GM20431 (cell line): ENCODE data around the gene NXN.
"Not testable (repeated sequence)": the region's sequence is repeated elsewhere in the genome, so short reads cannot be mapped to it uniquely, and the experiment has no call there.

Experiments
- in situ Hi-C: fragments of 300-500 bp; cut with MseI, MboI; formaldehyde crosslinking; loops from one replicate; pipeline ENCODE4 v1.15.0; 2020; ENCODE audit warnings: low sequenced_read_pairs; ENCODE audit not compliant: unreplicated experiment

NXN gene

GRCh38 chr17:900336-900934 is 79.1 kb downstream of the NXN start:
- in situ Hi-C loops, result no loop called here

GRCh38 chr17:897970-898619 is 81.5 kb downstream of the NXN start:
- in situ Hi-C loops, result no loop called here

GRCh38 chr17:896953-897661 is 82.5 kb downstream of the NXN start:
- in situ Hi-C loops, result no loop called here

- in situ Hi-C loops, result no loop called here
Measured at GRCh38 chr17:896454-896853, 83.1 kb downstream of the NXN start.

GRCh38 chr17:892958-893357 is 86.6 kb downstream of the NXN start:
- in situ Hi-C loops, result no loop called here

GRCh38 chr17:888998-889441 is 90.6 kb downstream of the NXN start:
- in situ Hi-C loops, result no loop called here

GRCh38 chr17:887551-888209 is 91.9 kb downstream of the NXN start:
- in situ Hi-C loops, result no loop called here

GRCh38 chr17:885971-886571 is 93.5 kb downstream of the NXN start:
- in situ Hi-C loops, result no loop called here

GRCh38 chr17:883586-883962 is 96.0 kb downstream of the NXN start:
- in situ Hi-C loops, result no loop called here

GRCh38 chr17:882827-883585 is 96.6 kb downstream of the NXN start:
- in situ Hi-C loops, result no loop called here

GRCh38 chr17:881778-882177 is 97.8 kb downstream of the NXN start:
- in situ Hi-C loops, result no loop called here

- in situ Hi-C loops, result no loop called here
Measured at GRCh38 chr17:880443-881269, 98.9 kb downstream of the NXN start.

GRCh38 chr17:879546-880442 is 99.8 kb downstream of the NXN start:
- in situ Hi-C loops, result no loop called here

- in situ Hi-C loops, result no loop called here
Measured at GRCh38 chr17:877630-878029, 101.9 kb downstream of the NXN start.

- in situ Hi-C loops, result no loop called here
Measured at GRCh38 chr17:876272-876671, 103.3 kb downstream of the NXN start.

- in situ Hi-C loops, result not testable (repeated sequence)
Measured at GRCh38 chr17:874590-874989, 105.0 kb downstream of the NXN start.

- in situ Hi-C loops, result no loop called here
Measured at GRCh38 chr17:872855-873254, 106.7 kb downstream of the NXN start.
